ENCODE results near the gene TMEM40.

The TMEM40 gene

DNA sequence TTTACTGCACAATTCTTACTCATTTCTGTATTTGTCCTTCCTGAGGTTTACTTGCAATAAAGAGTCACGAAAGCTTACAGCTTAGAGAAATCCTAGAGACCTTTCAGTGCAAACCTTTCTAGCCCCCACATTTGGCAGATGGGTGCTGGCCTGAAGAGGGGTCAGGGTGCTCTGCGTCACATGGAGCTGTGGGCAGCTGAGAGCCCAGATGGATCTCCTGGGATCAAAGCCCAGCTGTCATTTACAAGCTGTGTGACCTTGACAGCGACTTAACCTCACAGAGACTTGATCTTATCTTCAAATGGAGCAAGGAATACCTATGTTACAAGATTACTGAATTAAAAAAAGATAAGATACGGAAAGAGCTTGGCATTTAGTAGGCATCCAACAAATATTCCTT, 71.1 kb downstream of the TMEM40 start:
- H3K4me3 ChIP-seq (ENCODE audit: control insufficient read depth, low read depth, low read length) = no peak overlapping the region
- TF ChIP-seq, protein P1, sequence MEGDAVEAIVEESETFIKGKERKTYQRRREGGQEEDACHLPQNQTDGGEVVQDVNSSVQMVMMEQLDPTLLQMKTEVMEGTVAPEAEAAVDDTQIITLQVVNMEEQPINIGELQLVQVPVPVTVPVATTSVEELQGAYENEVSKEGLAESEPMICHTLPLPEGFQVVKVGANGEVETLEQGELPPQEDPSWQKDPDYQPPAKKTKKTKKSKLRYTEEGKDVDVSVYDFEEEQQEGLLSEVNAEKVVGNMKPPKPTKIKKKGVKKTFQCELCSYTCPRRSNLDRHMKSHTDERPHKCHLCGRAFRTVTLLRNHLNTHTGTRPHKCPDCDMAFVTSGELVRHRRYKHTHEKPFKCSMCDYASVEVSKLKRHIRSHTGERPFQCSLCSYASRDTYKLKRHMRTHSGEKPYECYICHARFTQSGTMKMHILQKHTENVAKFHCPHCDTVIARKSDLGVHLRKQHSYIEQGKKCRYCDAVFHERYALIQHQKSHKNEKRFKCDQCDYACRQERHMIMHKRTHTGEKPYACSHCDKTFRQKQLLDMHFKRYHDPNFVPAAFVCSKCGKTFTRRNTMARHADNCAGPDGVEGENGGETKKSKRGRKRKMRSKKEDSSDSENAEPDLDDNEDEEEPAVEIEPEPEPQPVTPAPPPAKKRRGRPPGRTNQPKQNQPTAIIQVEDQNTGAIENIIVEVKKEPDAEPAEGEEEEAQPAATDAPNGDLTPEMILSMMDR (conservative IDR thresholded peaks at IDR 0.05; ENCODE audit: control insufficient read depth, insufficient read depth, low read depth, low read length) = no peak
- DNase-seq (ENCODE audit: low read depth) = no peak

DNA sequence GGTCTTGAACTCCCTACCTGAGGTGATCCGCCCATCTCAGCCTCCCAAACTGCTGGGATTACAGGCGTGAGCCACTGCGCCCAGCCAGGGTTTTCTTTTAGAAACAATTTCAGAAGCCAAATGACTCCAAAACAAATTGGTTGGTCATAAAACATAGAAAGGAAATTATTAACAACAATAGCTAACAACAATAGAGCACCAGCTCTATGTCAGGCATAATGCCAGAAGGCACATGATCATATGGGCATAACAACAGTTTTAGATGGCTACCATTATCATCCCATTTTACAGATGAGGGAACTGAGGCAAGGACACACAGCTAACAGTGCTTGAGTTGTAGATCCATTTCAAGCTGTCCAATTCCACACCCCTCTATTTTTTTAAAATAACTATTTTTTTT, 73.0 kb downstream of the TMEM40 start:
- TF ChIP-seq, protein P1 (conservative IDR thresholded peaks at IDR 0.05; ENCODE audit: control insufficient read depth, insufficient read depth, low read depth, low read length) = no peak
- no peak for DNase-seq (ENCODE audit: low read depth)
- H3K4me3 ChIP-seq (ENCODE audit: control insufficient read depth, low read depth, low read length) = no peak overlapping the region

All from fibroblast of mammary gland (primary cell).